DMS 273 treated with DMSO at 0.1 percent for 48 hours (cell line): ENCODE data around the gene MBP.

Experiments used
- DNase-seq: peaks from one replicate; lab custom pipeline; 2025; lab: John Stamatoyannopoulos, UW

Gene MBP

DNA sequence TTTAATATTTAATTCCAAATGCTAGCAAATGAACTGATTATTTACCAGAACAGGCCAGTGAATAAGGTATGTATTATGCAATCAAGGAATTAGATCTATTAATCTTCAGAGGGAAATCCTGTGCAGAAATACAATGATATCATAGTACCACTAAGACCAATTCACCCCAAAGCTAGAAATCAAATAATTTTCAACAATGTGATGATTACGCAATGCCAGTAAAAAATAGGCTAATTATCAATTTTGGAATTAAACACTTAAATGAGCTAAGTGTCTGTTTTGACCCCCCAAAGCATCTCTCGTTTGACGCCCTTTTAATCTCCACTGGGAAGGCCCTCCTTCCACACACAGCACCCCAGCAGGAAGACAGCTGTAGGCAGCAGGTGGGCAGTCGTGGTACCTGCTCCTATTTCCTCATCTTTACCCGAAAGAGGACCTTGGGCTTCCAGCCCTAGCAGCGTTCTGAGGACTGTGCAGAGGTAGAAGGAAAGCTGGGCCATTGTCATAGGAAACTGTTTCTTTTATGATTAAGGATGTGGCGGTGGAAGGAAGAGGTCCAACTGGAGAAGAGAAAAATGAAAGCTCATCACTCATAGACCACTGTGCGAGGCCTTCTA is 84.7 kb downstream of the MBP start:
- DNase-seq = no peak

DNA sequence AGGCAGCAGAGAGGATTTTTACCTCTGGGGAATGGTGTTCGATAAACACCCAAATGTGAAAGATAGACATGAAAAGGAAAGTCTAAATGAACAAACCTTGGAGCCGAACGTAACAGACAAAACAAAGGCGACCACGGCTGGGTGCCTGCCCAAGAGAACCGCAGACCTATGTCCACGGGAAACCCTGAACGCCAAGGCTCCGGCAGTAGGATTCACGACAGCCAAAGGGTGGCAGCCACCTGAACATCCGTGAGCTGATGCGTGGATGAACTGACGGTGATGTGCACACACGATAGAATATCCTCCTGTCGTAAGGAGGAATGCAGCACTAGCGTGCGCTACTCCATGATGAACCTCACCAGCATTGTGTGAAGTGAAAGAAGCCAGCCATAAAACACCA is 85.6 kb downstream of the MBP start:
- no peak for DNase-seq

DNA sequence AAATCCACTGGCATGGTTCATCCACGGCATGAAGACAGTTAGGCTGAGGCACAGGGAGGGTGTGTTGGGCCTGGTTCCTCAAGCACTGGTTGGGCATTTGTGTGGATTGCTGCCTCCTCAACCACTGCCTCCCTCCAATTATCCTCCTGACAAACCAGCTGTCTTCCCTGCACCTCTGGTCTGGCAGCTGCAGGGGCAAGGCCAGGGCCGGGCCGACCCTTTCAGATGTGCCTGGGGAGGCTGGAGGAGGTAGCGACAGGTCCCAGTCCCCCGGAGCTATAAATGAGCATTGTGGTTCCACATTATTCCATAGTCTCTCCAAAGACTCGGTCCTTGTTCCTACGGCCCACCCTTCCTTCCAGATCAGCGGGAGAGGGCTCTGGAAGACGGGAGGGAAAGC is 86.2 kb downstream of the MBP start:
- DNase-seq = no peak

DNA sequence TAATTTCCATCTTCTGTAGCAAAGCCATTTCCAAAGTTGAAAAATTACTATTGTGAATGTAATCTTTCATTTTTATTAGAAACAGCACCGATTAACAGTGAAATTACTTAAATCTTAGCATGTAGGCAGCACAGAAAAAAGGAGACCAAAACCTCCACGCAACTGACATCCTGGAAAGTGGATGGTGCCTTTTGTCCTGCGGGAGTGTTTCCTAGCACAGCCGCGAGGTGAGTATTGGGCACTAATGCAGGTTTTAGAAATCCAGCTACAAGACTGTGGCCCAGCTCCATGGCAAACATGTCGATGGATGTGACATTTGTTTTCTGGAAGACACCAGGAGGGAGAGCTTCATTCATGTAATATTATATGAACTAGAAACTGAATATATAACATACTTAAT is 86.9 kb downstream of the MBP start:
- no peak for DNase-seq

DNA sequence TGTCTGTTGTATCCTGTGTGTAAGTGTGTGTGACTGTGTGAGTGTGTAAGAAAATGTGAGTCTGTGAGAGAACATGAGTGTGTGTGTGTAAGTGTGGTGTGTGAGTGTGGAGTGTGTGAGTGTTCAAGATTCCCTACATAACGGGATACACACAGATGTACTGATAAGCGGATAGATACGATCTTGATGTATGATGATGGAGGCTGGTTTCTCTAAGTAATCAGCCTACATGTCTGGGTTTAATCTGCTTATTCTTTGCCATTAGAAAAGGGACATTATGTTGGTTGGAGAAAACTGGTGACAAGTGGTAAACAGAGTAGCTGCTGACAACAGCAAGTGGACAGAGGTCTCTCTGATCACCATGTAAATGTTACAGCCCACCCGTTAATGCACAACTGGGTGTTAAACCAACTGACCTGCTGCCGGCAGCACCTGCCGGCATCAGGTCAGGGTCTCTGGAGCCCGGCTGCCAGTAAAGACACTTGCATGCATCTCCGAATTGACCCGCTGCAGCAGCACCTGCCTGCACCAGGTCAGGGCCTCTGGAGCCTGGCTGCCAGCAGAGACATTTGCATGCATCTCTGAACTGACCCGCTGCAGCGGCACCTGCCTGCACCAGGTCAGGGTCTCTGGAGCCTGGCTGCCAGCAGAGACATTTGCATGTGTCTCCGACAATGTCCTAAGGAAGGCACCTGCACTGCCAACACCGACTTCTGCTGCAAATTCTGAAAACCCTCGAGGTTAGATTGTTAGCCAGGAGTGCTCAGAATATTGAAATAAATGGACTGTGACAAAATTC is 87.5 kb downstream of the MBP start:
- DNase-seq = no peak

DNA sequence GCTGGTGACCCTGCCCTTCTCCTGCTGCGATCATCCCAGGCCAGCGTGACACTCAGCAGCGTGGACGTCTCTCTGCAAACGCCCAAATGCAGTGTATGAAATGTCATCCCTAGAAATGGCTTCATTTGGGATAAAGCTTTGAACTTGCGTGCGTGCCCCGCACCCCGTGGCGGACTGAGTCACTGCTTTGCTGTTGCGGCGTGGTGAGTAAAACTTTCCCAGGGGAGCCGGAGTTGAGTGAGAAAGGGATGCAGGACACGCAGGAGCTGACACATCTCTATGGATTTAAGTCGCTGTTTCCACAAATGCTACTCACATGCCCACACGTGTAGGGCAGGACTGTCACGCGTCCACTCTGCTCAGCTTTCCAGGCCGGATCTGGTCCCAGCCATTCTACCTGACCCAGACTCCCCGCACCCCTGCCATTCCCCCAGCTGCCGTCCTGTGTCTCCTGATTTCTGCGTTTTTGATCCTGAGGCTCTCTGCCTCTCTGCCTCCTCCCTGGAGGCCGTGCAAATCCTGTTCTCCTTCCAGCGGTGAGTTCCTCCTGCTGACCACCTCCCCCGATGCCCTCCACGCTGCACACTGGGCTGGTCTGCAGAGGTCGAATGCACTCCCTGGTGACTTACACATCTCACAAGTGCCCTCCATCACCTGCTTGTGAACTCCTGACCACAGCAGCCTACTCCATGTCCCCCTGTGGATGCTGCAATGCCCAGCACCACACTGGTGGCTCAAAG is 88.9 kb downstream of the MBP start:
- no peak for DNase-seq

DNA sequence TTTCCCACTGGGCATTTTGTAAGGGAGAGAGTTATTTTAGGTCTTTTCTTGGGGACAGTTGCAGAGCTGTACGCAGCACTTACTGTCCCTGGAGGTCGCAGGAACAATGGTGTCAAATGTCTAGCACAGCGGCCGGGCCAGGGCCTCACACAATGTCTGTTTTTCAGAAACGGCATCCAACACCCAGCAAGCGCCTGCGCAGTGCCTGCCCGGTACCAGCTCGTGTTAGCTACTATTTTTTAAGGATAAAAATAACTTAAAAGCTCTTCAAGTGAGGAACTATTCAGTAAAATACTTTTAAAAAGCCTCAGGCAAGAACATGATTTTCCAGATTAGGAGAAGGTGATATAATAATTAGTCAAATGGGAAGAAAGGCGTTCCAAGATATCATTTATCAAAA is 90.0 kb downstream of the MBP start:
- no peak for DNase-seq

DNA sequence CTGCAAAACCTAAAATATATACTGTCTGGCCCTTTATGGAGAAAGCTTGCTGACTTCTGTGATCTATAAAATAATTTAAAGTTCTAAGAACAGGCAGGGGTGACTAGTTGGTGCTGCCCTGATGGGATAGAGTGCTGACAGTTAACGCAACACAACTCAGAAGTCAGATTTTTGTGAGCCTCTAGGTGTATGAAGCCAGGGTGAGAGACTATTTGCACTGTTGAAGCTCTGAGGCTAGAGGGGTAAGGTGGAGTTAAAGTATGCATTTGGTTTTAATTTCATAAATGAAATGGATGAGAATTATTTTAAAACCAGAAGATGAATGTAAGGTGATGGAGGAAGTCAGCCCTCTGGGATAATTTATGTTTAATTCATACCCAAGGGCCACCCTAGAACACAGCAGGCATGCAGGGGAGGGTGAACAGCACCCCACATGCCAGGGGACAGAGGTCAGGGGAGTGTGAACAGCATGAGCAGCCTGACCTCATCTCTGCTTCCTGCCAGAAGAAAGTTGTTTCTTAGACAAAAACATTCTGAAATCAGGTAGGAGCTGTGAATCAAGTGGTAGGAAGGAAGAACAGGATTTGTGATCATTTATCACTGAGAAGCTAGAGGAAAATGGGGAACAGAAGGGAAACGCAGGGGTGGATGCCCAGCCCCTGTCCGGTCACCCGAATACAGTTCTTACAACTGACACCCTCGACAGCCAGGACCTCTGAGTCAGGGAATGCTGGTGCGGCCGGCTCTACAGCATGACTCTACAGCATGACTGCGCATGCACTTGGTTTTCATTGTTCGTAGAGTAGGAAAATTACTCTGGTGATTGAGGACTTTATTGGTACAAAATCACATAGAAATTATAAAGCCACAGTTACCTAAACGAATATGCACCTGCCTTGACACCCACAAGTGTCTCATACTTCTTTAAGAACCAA is 93.1 kb downstream of the MBP start:
- DNase-seq = no peak

DNA sequence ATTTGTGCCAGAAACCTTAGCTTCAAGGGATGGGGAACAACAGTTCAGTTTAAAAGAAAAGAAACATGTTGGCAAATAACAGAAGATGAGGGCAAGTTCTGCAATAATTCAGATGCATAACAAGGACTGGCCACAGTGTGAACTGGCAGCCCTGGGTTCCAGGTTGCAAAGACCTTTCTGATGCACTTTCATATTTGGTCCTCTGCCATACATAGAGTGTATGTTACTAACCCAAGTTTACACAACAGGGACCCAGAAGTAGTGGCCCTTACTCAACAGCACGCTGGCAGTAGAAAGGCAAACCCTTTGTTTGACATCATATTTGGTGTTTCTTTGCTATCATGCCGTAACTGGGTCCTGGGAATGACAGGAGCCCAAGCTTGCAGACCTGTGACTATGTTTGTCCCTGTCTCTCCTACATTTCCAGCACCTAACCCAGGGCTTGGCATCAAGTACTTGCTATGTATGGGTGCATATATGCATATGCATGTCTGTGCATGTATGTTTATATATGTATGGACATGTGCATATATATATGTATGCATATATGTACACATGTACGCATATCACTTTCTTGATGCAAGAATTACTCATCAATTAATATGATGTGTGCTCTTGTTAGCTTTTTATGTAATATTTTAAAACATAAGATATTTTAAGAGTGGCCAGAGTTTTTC is 94.3 kb downstream of the MBP start:
- no peak for DNase-seq

DNA sequence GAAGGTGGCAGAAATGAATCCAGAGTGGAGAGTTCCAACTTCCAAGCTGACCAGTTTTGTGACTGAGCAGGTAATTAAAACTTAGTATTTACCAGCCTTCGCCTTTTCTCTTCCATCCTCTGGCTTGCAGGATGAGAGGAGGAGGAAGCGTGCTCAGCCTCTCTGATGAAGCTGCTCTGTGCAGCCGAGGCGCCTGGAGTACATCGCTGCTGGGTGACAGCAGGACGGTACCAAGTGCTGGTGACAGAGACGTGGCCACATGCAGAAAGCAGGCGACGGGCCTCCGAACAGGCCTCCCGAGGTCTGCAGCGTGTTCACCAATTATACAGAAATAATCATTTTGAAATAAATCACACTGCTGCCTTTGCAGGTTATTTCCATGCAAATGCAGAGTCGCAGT is 95.0 kb downstream of the MBP start:
- DNase-seq = no peak

DNA sequence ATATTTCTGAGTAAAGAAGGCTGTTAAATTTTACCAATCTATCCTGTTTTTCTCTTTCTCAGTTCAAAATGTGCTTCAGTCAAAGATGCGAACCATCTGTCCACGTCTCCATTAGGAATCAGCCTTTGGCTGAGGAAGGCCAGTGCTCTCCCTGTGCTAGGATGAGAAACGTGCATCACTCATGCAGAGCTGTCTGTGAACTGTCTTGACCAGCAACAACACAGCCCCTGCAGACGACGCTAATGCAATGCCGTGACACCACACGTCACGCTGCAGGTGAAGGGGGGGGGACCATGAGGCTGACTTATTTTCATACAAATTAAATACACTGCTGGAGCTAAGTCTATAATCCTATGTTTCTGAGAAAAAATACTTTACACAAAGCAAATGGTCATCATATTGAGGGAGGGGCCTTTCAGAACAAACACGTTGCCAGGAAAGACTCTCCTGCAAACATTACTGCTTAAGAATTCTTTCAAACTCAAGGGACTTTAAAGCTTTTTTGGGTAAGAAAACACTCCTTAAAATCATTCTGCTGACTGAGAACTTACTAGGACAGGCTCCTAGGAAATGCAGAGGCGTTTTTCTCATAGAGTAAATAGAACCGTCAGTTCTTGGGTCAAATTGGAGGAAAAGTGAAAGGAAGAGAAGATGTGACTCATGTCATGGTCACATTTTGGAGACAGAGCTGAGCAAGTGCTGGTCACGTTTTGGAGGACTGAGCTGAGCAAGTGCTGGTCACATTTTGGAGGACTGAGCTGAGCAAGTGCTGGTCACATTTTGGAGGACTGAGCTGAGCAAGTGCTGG is 97.0 kb downstream of the MBP start:
- DNase-seq = no peak

DNA sequence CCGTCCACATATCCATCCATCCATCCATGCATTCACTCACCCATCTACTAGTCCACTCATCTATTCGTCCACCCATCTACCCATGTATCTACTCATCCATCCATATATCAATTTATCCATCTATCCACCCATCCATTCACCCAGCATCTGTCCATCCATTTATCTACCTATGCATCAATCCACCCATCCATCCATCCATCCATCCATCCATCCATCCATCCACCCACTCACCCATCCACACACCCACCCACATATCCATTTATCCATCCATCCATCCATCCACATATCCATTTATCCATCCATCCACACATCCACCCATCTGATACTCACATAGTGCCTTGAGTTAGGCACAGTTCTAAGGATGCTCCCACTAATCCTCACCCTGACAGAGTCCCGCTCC is 99.0 kb downstream of the MBP start:
- no peak for DNase-seq

DNA sequence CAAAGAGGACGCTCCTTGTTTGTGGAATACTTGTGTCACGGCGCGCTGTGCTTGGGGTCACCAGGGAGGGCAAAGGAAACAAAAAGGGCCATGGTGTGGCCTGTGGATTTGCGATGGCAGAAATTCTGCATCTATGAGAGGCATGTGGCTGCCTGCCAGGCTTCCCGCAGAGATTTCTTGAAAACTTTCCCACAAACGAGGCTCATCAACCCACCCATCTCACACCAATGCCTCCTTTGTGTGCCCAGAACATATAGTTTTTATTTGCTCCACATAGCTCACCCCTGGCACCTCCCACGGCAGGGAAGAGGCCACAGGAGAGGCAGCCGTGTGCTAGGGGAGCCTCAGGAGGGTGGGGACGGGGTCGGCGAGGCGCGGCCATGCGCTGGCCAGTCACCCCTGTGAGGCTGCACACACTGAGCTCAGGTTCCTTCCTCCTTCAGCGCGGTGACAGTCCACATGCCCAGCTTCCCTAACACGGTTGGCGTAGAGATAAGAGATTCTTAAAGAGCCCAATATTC is 100.3 kb downstream of the MBP start:
- no peak for DNase-seq

DNA sequence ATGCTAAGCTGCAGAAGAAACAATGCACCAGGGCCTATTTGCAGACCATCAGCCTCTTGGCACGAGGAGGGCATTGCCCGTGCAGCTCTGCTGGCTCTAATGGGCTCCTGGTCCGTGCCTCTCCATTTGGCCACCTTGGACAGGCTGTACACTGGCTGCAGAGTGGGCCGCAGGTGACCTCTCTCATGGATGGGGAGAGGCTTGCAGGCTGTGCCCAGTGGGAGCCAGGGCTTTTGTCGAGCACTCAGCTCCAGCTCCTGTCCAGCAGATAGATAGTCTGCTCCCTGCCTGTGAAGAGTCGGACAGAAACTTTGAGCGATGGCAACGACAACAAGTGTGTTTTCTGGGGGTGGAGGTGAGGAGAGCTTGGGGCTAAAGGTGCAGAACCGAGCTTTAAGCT is 100.9 kb downstream of the MBP start:
- no peak for DNase-seq

DNA sequence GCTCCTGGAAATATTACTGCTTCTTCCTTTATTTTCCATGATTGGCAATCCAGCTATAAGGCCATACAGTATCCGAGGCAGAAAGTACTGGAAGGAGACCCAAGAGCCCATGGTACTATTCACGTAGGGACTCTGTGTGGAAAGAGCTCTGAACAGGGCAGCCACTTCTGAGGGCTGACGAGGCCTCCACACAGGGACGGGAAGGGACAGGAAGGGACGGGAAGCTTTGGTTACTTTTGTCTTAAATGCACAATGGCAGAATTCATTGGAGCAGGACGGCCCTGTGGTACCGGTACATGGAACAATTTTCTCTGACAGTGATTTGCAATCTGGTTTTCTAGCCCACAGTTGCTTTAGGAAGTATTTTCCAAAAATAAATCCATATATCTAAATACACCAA is 102.4 kb downstream of the MBP start:
- no peak for DNase-seq

DNA sequence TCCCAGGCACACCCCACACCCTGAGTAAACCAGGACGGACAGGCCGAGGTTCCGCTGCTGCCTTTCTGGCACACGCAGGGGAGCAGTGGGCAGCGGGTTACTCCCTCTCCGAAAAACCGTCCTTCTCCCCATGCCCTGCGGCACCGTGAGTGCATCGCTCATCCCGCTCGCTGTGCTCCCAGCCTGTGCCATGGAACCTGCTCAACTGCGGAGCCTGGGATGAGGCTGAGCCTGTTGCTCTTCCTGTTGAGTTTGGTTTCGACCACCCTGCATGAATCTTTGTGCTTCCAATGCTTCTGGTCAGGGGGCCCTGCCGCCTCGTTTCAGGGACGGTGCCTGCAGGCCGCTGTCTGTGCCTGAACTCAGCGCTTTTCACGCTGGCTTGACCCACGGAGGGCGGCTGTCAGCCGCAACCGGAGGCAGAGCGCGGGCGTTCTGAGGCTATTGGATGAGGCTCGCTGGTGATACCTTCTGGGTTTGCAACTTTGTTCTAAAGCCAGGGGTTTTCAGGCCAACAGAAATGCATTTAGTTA is 106.7 kb downstream of the MBP start:
- no peak for DNase-seq

DNA sequence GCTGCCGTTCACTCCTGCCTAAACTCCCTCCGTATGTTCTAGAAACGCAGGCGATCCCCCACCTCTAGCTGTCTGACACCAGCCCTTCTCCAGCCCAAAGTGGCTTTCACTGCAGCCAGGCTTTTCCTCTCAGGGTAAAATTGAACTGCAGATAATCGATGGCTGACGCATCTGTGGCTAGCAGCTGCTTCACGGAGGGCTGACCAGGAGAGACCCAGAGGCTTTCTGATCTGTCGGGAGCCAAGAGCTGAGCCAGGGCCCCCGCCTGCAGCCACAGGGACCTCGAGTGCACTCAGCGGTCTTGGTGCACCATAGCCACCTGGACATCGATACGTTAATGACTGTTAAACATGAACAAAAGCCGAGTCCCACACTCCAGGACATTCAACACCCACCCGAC is 107.5 kb downstream of the MBP start:
- DNase-seq = no peak

DNA sequence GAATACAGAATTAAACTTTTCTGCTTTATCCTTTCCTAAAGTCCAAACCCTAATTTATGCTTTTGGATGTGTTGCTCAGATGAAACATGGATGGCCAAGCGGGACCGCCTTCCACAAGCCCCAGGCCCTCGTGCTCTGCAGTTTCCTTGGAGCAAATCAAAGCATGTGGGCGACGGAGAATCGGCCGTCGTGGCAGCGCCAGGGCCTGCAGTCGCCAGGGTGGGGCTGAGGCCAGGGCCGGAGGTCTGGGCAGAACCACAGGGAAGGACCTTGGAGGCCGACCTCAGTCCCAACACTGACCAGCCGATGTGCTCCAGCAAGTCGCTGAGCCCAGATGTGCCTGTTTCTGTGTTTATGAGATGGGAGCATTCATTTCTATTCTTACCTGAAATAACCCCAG is 108.1 kb downstream of the MBP start:
- DNase-seq = no peak

DNA sequence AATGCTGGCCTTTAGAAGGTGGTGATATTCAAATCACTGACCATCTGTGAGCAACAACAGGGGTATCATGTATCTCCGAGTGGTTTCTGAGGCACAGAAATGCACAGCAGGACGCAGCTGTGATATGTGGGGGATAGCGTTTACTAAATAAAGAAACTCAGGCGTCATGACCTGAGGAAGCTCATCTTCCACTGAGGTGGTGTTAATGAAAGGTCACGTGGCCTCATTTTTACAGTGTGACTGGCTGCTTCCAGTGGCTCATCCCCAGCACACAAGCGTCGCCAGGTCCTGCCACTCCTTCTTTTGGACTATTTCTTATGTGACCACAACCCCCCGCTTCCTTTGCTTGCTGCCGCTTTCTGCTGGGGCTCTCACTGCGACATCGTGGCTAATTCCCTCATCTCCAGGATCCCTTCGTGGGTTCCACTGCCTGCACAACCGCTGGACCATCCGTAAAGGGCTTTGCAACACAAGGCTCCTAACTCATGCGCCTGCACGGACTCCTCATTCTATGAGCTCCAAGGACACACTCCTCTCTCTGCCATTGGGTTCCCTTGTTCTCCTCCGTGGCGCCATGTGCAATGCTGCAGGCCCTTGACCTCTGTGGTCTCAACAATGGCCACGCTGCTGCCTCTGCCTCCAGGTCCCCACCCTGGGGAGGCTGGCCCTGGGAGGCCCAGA is 109.3 kb downstream of the MBP start:
- peak; percentile 13 for DNase-seq

DNA sequence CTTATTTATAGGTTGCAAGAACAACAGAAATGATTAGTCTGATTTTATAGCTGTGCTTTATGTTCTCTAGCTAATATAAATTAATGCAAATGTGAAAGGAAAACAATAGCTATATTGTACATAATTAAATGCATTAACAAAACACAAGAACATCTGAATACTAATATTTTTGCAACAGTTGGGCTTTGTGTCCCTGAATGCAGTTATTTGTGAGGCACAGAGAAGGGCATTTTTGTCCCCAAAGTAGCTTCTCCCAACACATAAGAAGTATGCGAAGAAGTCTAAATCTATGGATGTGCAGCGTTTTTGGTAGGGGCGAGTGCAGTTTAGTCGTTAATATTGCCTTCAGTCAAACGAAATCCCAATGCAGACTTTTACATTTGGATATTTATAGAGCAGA is 110.0 kb downstream of the MBP start:
- no peak for DNase-seq
